ENCODE measurements around the gene PRLR. TPM values are rescaled to one million over a fixed set of nuclear protein-coding genes. Genes with fewer than 3 reads are reported as not detected.

Gene PRLR
- total and polyA plus RNA-seq, 2 of the 8 experiments (the other 6 are each of a cell fraction or from before 2014, with no cell fraction given), result 0.53 to 2.5 TPM

DNA sequence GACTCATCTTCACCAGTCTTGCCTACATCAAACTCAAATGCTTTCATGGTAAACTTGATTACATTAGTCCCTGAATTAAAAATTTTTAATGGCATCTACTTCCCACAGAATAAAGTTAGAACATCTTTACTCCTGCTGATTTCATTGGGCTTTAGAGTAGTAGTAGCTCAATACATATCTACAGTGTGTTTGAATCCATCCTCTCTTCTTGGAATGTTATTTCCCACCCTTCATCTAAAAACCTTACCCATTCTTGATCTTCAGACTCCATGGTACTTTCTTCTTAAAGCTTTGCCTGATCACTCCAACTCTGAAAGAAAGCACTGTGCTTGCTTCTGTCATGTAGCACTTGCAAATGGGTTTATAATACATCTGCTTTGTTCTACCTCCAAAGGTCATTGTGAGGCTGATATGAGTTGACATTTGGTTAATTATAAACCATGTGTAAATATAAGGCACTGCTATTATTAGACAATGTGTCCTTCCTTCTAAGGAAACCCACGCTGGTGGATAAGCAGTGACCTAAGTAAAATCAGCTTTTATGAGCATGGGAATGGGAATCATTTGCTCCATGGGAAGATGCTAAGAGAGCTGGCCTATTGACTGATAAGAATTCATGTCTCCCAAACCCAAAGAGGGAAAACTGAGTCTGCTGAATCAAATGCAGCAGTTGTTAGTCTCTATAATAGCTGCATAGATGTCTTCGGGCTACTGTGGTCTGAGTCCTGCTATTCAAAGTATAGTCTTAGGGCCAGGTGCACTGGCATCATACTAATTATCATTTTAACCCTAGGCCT is 7.5 kb upstream of the PRLR start:
- no peak overlapping the region for H2AK5ac ChIP-seq (ENCODE audit: low read depth, low read length)
- no peak overlapping the region for H3K14ac ChIP-seq (ENCODE audit: insufficient read length)
- no peak overlapping the region for H3K27ac ChIP-seq (ENCODE audit: low read depth, low read length)
- no peak overlapping the region for H3K18ac ChIP-seq (ENCODE audit: extremely low read depth, low read length)
- H3K4me2 ChIP-seq (ENCODE audit: insufficient read depth in 1 of 2, low read depth in 2 of 2, low read length in 2 of 2), result no peak overlapping the region
- no peak overlapping the region for H2AFZ ChIP-seq (ENCODE audit: low read length)
- H2BK12ac ChIP-seq (ENCODE audit: low read depth, low read length), result no peak overlapping the region
- no peaks in the 10 kb centered on the region for H3K36me3 ChIP-seq (ENCODE audit: control insufficient read depth in 2 of 4, insufficient read depth in 4 of 4, low read length in 3 of 4)
- no peak overlapping the region for H3K23ac ChIP-seq (ENCODE audit: insufficient read length)
- H2BK15ac ChIP-seq (ENCODE audit: low read length), result no peak overlapping the region
- no peak overlapping the region for H2BK120ac ChIP-seq (replicated peaks; ENCODE audit: low read depth, low read length)
- no peak overlapping the region for H3K56ac ChIP-seq (replicated peaks; ENCODE audit: insufficient read length, low read depth, low read length)
- no peaks in the 10 kb centered on the region for H3K79me1 ChIP-seq (ENCODE audit: low read depth, low read length)
- ChIA-PET POLR2A (ENCODE audit: partially characterized antibody) (no interaction called here), CTCF (ENCODE audit: partially characterized antibody) (interaction anchor here (1.4 kb wide), 1 partner anchor 10 kb away, joined by 4 read pairs; no protein-coding TSS in a partner anchor)
- H2BK5ac ChIP-seq (ENCODE audit: low read depth, low read length), result no peak overlapping the region
- H3K9me3 ChIP-seq (ENCODE audit: insufficient read depth in 2 of 2, low read depth in 1 of 2, low read length in 1 of 2), result no peaks in the 10 kb centered on the region
- no peak for FAIRE-seq
- no peaks in the 10 kb centered on the region for H4K20me1 ChIP-seq (replicated peaks in 1 of 2; ENCODE audit: control insufficient read depth in 1 of 2, insufficient read depth in 2 of 2, low read length in 2 of 2)
- H4K91ac ChIP-seq (replicated peaks; ENCODE audit: insufficient read length, low read length), result no peak overlapping the region
- H3K27me3 ChIP-seq (replicated peaks in 1 of 4; ENCODE audit: control insufficient read depth in 3 of 4, extremely low read depth in 1 of 4, insufficient read depth in 3 of 4, low read length in 3 of 4), result no peaks in the 10 kb centered on the region
- H4K8ac ChIP-seq (ENCODE audit: extremely low read depth, insufficient read depth, low read length), result no peak overlapping the region
- no peaks in the 10 kb centered on the region for H3K23me2 ChIP-seq (ENCODE audit: low read depth, low read length)
- no peaks in the 10 kb centered on the region for H3K4me1 ChIP-seq (replicated peaks in 1 of 4; ENCODE audit: control insufficient read depth in 3 of 4, insufficient read depth in 4 of 4, low read length in 3 of 4)
- H3K4me3 ChIP-seq (ENCODE audit: extremely low read depth in 1 of 4, insufficient read depth in 2 of 4, low read depth in 3 of 4, low read length in 4 of 4), result no peak overlapping the region
- no peak overlapping the region for H3K9ac ChIP-seq (replicated peaks in 1 of 4; ENCODE audit: extremely low read depth in 1 of 4, low read depth in 3 of 4, low read length in 3 of 4)
- no peaks in the 10 kb centered on the region for H3K79me2 ChIP-seq (ENCODE audit: control insufficient read depth in 1 of 2, insufficient read depth in 2 of 2, low read length in 2 of 2)
- H4K5ac ChIP-seq (ENCODE audit: insufficient read length, low read depth, low read length), result no peak overlapping the region
- no peak overlapping the region for H2BK20ac ChIP-seq (ENCODE audit: low read length)
- 81% methylated on average over 2 of the region's 2 CpGs; no CpG with 5 or more reads in 1 of the 2 experiments for WGBS, 2 experiments (ENCODE audit: extremely low coverage in 1 of 2, insufficient coverage in 1 of 2, insufficient read length in 1 of 2, insufficient replicate concordance in 2 of 2, low coverage in 1 of 2, low lambda C conversion rate in 2 of 2, missing lambda C conversion rate in 1 of 2)
- no peak overlapping the region for H3K4ac ChIP-seq (replicated peaks; ENCODE audit: insufficient read length, low read depth, low read length)
- DNase-seq (ENCODE audit: low read depth in 1 of 2, low spot score in 2 of 2), result no peak
- TF ChIP-seq RNF2 (IDR thresholded peaks at IDR 0.05; ENCODE audit: borderline replicate concordance, low read depth, low read length, missing control alignments, poor library complexity, severe bottlenecking), result no peak
- TF ChIP-seq RXRA (IDR thresholded peaks at IDR 0.05; ENCODE audit: insufficient read depth, low read depth, low read length), result no peak
- TF ChIP-seq POLR2A (IDR thresholded peaks at IDR 0.05; ENCODE audit: control extremely low read depth in 1 of 2, low read depth in 2 of 2, low read length in 2 of 2), result no peak
- TF ChIP-seq SP1 (IDR thresholded peaks at IDR 0.05; ENCODE audit: low read depth, low read length), result no peak
- TF ChIP-seq NANOG (IDR thresholded peaks at IDR 0.05; ENCODE audit: insufficient read depth, low read depth, low read length, poor library complexity, severe bottlenecking), result no peak
- TF ChIP-seq FOSL1 (IDR thresholded peaks at IDR 0.05; ENCODE audit: insufficient read depth, low read depth, low read length), result no peak
- TF ChIP-seq TCF12 (IDR thresholded peaks at IDR 0.05; ENCODE audit: low read depth, low read length), result no peak
- no peak for TF ChIP-seq SRF (IDR thresholded peaks at IDR 0.05; ENCODE audit: low read depth, low read length)
- TF ChIP-seq MAFK (IDR thresholded peaks at IDR 0.05; ENCODE audit: low read depth, low read length), result no peak
- TF ChIP-seq CEBPB (IDR thresholded peaks at IDR 0.05; ENCODE audit: low read depth, low read length), result no peak
- TF ChIP-seq CBX5 (IDR thresholded peaks at IDR 0.05; ENCODE audit: low read depth, low read length), result no peak
- no peak for TF ChIP-seq CREB1 (IDR thresholded peaks at IDR 0.05)
- no peak for TF ChIP-seq CHD1 (IDR thresholded peaks at IDR 0.05; ENCODE audit: low read depth, low read length)
- TF ChIP-seq POU5F1 (IDR thresholded peaks at IDR 0.05; ENCODE audit: low read depth, low read length), result no peak
